Effector memory CD4-positive, alpha-beta T cell (primary cell): ENCODE results near the gene TYMS.
"Not testable (repeated sequence)": the region's sequence is repeated elsewhere in the genome, so short reads cannot be mapped to it uniquely, and the experiment has no call there.

Source experiments
- DNase-seq, 3 donors: peaks; one replicate each; pipeline ENCODE4 v3.0.0-alpha.2; 2020
- H3K27ac ChIP-seq: 2 replicates; pipeline ENCODE4 v1.7.0; 2013; ENCODE audit warnings: mild to moderate bottlenecking, low read length, moderate library complexity; ENCODE audit not compliant: insufficient read depth, poor library complexity, severe bottlenecking
- H3K27me3 ChIP-seq: replicated peaks from 2 replicates; pipeline ENCODE4 v1.7.0; 2013; ENCODE audit warnings: mild to moderate bottlenecking, low read length; ENCODE audit not compliant: insufficient read depth, control insufficient read depth, poor library complexity, severe bottlenecking
- H3K36me3 ChIP-seq: 2 replicates; pipeline ENCODE4 v1.7.0; 2013; ENCODE audit warnings: mild to moderate bottlenecking, low read length, moderate library complexity; ENCODE audit not compliant: control insufficient read depth, insufficient read depth
- H3K4me1 ChIP-seq: 2 replicates; pipeline ENCODE4 v1.7.0; 2013; ENCODE audit warnings: low read length, mild to moderate bottlenecking; ENCODE audit not compliant: control insufficient read depth, insufficient read depth, poor library complexity, severe bottlenecking
- H3K4me3 ChIP-seq: 2 replicates; pipeline ENCODE4 v1.7.0; 2013; ENCODE audit warnings: low read length, low read depth, mild to moderate bottlenecking; ENCODE audit not compliant: insufficient read depth, poor library complexity, severe bottlenecking
- H3K9me3 ChIP-seq: 2 replicates; pipeline ENCODE4 v1.7.0; 2013; ENCODE audit warnings: mild to moderate bottlenecking, low read length, moderate library complexity; ENCODE audit not compliant: control insufficient read depth

TYMS gene

GRCh38 chr18:676069-676468 is 18.6 kb downstream of the TYMS start:
- Histone ChIP-seq H3K4me1 (no peaks in the 10 kb centered on the region), H3K9me3 (no peaks in the 10 kb centered on the region), H3K27me3 (no peaks in the 10 kb centered on the region), H3K27ac (no peak overlapping the region), H3K36me3 (peaks cover 24% of the 10 kb centered on the region), H3K4me3 (no peak overlapping the region)
- no peak for DNase-seq

GRCh38 chr18:676736-677135 is 19.3 kb downstream of the TYMS start:
- Histone ChIP-seq H3K36me3 (peaks cover 24% of the 10 kb centered on the region), H3K9me3 (no peaks in the 10 kb centered on the region), H3K27me3 (no peaks in the 10 kb centered on the region), H3K4me3 (no peak overlapping the region), H3K4me1 (peaks cover 2% of the 10 kb centered on the region), H3K27ac (no peak overlapping the region)
- no peak for DNase-seq

DNA sequence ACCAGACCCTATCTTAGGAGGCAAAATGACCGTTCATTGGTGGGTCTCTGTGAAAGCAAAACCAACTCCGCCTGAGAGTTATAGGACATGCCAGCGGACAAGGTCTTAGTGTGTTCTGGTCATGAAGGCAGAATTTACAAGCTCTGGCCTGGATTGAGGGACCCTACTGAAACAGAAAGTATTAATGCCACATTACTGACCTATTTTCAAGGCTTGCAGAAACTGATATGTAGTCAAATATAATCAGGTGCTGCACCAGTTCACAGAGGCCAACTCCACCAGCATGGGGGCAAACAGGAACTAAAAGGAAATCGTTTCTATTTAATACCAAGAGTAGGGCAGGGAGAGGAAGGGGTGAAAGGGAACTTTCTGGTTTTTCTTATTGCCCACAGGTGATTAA is 19.7 kb downstream of the TYMS start:
- H3K9me3 ChIP-seq, result no peaks in the 10 kb centered on the region
- H3K4me3 ChIP-seq, result no peak overlapping the region
- DNase-seq, result no peak
- H3K4me1 ChIP-seq, result peaks cover 6% of the 10 kb centered on the region
- no peaks in the 10 kb centered on the region for H3K27me3 ChIP-seq
- no peak overlapping the region for H3K27ac ChIP-seq
- peaks cover 24% of the 10 kb centered on the region for H3K36me3 ChIP-seq

GRCh38 chr18:677951-678381 is 20.5 kb downstream of the TYMS start:
- DNase-seq, result no peak
- peaks cover 23% of the 10 kb centered on the region for H3K36me3 ChIP-seq
- H3K27ac ChIP-seq, result no peak overlapping the region
- H3K4me3 ChIP-seq, result no peak overlapping the region
- H3K27me3 ChIP-seq, result no peaks in the 10 kb centered on the region
- H3K4me1 ChIP-seq, result peaks cover 9% of the 10 kb centered on the region
- no peaks in the 10 kb centered on the region for H3K9me3 ChIP-seq

DNA sequence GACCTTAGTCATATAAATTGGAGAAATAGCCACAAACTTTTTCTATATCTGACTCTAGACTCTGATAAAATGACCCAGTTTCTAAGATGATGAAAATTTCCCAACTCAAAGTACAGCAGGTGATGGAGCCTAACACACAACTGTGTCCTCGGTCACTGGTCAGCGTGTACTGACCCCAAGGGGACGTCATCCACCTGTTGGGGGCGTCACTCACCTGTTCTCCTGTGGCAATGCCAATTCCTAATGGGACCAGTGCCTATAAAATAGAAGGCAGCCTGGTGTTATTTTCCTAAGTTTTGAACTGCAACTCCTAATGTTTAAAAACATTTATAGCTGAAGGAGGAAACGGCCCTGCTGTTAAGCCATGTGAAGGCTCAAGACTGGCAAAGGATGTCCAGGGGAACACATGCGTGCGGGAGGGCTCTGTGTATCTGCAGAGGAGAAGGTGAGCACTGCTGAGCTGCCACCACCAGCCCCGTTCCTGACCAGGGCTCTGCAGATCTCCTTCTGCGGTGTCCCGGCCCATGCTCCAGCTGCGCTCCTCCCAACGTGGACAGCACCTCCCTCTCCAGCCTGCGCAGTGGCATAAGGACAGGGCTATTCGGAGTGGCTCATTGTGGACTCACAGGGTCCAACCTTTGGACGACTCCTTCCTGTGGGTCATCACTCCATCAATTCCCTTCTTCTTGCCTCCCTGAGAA is 21.2 kb downstream of the TYMS start:
- H3K27ac ChIP-seq, result no peak overlapping the region
- no peak for DNase-seq
- no peaks in the 10 kb centered on the region for H3K9me3 ChIP-seq
- H3K4me1 ChIP-seq, result peaks cover 9% of the 10 kb centered on the region
- H3K4me3 ChIP-seq, result no peak overlapping the region
- peaks cover 21% of the 10 kb centered on the region for H3K36me3 ChIP-seq
- no peaks in the 10 kb centered on the region for H3K27me3 ChIP-seq

DNA sequence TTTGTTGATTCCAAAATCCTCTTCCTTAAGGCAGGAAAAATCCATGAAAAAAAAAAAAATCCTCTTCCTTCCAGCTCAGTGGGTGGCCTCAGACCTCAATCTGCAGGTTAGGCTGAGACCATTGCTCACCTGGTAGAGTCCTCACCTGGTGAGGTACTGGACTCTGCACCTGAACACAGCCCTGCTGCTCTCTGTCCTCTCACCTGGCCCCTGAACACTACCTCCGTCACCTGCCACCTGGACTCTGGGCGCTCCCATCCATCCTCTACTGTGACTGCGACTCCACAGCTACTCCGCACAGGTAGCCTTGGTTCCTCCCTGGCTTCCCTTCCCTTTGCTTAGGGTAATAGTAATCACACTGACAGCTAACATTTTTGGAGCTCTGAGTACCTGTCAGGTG is 22.1 kb downstream of the TYMS start:
- H3K4me1 ChIP-seq, result peaks cover 9% of the 10 kb centered on the region
- H3K27me3 ChIP-seq, result no peaks in the 10 kb centered on the region
- peaks cover 21% of the 10 kb centered on the region for H3K36me3 ChIP-seq
- no peaks in the 10 kb centered on the region for H3K9me3 ChIP-seq
- no peak for DNase-seq
- H3K27ac ChIP-seq, result no peak overlapping the region
- no peak overlapping the region for H3K4me3 ChIP-seq

GRCh38 chr18:680392-680791 is 22.9 kb downstream of the TYMS start:
- DNase-seq, result no peak
- no peak overlapping the region for H3K4me3 ChIP-seq
- H3K9me3 ChIP-seq, result no peaks in the 10 kb centered on the region
- H3K36me3 ChIP-seq, result peaks cover 13% of the 10 kb centered on the region
- no peak overlapping the region for H3K27ac ChIP-seq
- peaks cover 9% of the 10 kb centered on the region for H3K4me1 ChIP-seq
- H3K27me3 ChIP-seq, result no peaks in the 10 kb centered on the region

DNA sequence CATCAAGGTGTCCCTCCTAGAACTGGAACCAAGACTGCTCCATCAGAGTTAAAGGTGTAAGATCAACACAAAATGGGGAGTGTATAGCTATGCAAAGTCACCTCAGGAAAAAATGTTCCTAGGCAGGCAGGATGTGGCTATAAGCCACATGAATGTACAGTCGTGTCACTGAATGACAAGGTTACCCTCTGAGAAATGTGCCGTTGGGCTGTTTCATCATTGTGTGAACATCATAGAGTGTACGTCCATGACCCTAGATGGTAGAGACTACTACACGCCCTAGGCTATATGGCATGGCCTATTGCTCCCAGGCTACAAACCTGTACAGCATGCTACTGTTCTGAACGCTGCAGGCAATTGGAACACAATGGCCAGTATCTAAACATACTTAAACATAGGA is 24.5 kb downstream of the TYMS start:
- H3K27ac ChIP-seq, result no peak overlapping the region
- H3K36me3 ChIP-seq, result peaks cover 13% of the 10 kb centered on the region
- H3K4me1 ChIP-seq, result peaks cover 9% of the 10 kb centered on the region
- peak in 2 of 3 donors; percentile 8 to 15 for DNase-seq
- no peaks in the 10 kb centered on the region for H3K9me3 ChIP-seq
- H3K4me3 ChIP-seq, result no peak overlapping the region
- no peaks in the 10 kb centered on the region for H3K27me3 ChIP-seq

DNA sequence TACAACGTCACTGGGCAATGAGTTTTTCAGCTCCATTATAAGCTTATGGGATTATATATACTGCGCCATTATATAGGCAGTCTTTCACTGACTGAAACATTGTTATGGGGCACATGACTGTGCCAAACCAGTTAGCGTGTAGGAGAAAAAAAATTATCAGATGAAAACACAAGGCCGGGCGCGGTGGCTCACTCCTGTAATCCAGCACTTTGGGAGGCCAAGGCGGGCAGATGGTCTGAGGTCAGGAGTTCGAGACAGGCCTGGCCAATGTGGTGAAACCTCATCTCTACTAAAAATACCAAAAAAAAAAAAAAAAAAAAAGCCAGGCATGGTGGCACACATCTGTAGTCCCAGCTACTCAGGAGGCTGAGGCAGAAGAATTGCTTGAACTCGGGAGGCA is 25.0 kb downstream of the TYMS start:
- H3K36me3 ChIP-seq, result peaks cover 13% of the 10 kb centered on the region
- not testable (repeated sequence) for H3K4me1 ChIP-seq, H3K4me3 ChIP-seq, H3K27me3 ChIP-seq, H3K27ac ChIP-seq, H3K9me3 ChIP-seq, DNase-seq

GRCh38 chr18:682833-683232 is 25.4 kb downstream of the TYMS start:
- Histone ChIP-seq H3K4me3 (no peak overlapping the region), H3K36me3 (peaks cover 13% of the 10 kb centered on the region), H3K27me3 (no peaks in the 10 kb centered on the region), H3K4me1 (peaks cover 9% of the 10 kb centered on the region), H3K9me3 (no peaks in the 10 kb centered on the region), H3K27ac (no peak overlapping the region)
- no peak for DNase-seq
